ENCODE measurements around the gene KLF7. TPM values are rescaled to one million over a fixed set of nuclear protein-coding genes. Genes with fewer than 3 reads are reported as not detected.

The KLF7 gene
- total RNA-seq, 1 experiment from 2014 or later: 5.6 TPM

GRCh38 chr2:207203056-207203455 lies 37.3 kb upstream of the KLF7 start:
- Histone ChIP-seq H3K4me3 (ENCODE audit: low read length) (no peak overlapping the region), H3K9me2 (replicated peaks; ENCODE audit: low read length) (no peaks in the 10 kb centered on the region), H2AFZ (ENCODE audit: low read length) (no peak overlapping the region), H3F3A (ENCODE audit: low read length, unreplicated experiment) (no peaks in the 10 kb centered on the region), H3K27me3 (ENCODE audit: low read length) (no peaks in the 10 kb centered on the region), H4K20me1 (ENCODE audit: low read length) (no peaks in the 10 kb centered on the region), H3K27ac (ENCODE audit: low read length) (no peak overlapping the region), H3K79me2 (ENCODE audit: low read length) (no peaks in the 10 kb centered on the region), H3K9ac (ENCODE audit: low read length) (no peak overlapping the region), H3K9me3 (ENCODE audit: low read length) (no peaks in the 10 kb centered on the region), H3K4me2 (ENCODE audit: low read length) (no peak overlapping the region), H3K4me1 (ENCODE audit: insufficient read depth, low read length) (no peaks in the 10 kb centered on the region), H3K36me3 (ENCODE audit: low read depth, low read length) (no peaks in the 10 kb centered on the region)
- no peak for TF ChIP-seq EZH2phosphoT487 (IDR thresholded peaks at IDR 0.05; ENCODE audit: borderline replicate concordance, low read length)
- TF ChIP-seq, protein P1, sequence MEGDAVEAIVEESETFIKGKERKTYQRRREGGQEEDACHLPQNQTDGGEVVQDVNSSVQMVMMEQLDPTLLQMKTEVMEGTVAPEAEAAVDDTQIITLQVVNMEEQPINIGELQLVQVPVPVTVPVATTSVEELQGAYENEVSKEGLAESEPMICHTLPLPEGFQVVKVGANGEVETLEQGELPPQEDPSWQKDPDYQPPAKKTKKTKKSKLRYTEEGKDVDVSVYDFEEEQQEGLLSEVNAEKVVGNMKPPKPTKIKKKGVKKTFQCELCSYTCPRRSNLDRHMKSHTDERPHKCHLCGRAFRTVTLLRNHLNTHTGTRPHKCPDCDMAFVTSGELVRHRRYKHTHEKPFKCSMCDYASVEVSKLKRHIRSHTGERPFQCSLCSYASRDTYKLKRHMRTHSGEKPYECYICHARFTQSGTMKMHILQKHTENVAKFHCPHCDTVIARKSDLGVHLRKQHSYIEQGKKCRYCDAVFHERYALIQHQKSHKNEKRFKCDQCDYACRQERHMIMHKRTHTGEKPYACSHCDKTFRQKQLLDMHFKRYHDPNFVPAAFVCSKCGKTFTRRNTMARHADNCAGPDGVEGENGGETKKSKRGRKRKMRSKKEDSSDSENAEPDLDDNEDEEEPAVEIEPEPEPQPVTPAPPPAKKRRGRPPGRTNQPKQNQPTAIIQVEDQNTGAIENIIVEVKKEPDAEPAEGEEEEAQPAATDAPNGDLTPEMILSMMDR (conservative IDR thresholded peaks at IDR 0.05; ENCODE audit: low read depth, low read length): no peak
- no peak for TF ChIP-seq EZH2 (IDR thresholded peaks at IDR 0.05; ENCODE audit: low read length, unreplicated experiment)
- POLR2A ChIA-PET (ENCODE audit: unreplicated experiment): no interaction called here
- no peak for DNase-seq
- no TSS peak for BruUV-seq (replicated peaks)
- no peak for ATAC-seq
- CTCF ChIA-PET: no interaction called here
- intact Hi-C loops (cut with micrococcal nuclease): no loop called here

DNA sequence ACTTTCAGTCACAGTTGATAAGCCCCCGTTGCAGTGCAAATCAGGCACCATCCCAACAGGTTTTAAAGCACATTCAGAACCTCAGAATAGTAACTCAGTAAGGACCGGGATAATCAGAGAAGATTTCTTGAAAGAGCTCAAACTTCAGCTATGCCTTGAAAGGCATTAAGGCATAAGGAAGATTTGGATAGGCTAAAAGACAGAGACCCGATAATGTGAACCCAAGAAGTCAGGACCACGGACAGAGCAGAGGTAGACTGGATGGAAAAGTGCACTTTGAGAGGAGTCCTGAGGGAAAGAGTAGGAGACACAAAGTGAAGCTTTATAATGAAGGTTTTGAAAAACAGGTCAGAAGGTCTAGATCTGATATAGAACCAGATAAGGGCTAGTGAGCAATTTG lies 36.9 kb upstream of the KLF7 start:
- DNase-seq (peak; percentile 71), ATAC-seq (peak; percentile 80)
- Histone ChIP-seq H3F3A (ENCODE audit: low read length, unreplicated experiment) (no peaks in the 10 kb centered on the region), H3K27ac (ENCODE audit: low read length) (no peak overlapping the region), H3K79me2 (ENCODE audit: low read length) (no peaks in the 10 kb centered on the region), H3K9me2 (replicated peaks; ENCODE audit: low read length) (no peaks in the 10 kb centered on the region), H3K9me3 (ENCODE audit: low read length) (no peaks in the 10 kb centered on the region), H3K27me3 (ENCODE audit: low read length) (no peaks in the 10 kb centered on the region), H3K4me1 (ENCODE audit: insufficient read depth, low read length) (no peaks in the 10 kb centered on the region), H3K9ac (ENCODE audit: low read length) (no peak overlapping the region), H4K20me1 (ENCODE audit: low read length) (no peaks in the 10 kb centered on the region), H3K4me2 (ENCODE audit: low read length) (no peak overlapping the region), H3K36me3 (ENCODE audit: low read depth, low read length) (no peaks in the 10 kb centered on the region), H3K4me3 (ENCODE audit: low read length) (no peak overlapping the region), H2AFZ (ENCODE audit: low read length) (no peak overlapping the region)
- ChIA-PET POLR2A (ENCODE audit: unreplicated experiment) (no interaction called here), CTCF (no interaction called here)
- intact Hi-C loops (cut with micrococcal nuclease): no loop called here
- TF ChIP-seq EZH2 (IDR thresholded peaks at IDR 0.05; ENCODE audit: low read length, unreplicated experiment) (no peak), EZH2phosphoT487 (IDR thresholded peaks at IDR 0.05; ENCODE audit: borderline replicate concordance, low read length) (no peak)
- TF ChIP-seq, protein P1 (conservative IDR thresholded peaks at IDR 0.05; ENCODE audit: low read depth, low read length): no peak
- no TSS peak for BruUV-seq (replicated peaks)

DNA sequence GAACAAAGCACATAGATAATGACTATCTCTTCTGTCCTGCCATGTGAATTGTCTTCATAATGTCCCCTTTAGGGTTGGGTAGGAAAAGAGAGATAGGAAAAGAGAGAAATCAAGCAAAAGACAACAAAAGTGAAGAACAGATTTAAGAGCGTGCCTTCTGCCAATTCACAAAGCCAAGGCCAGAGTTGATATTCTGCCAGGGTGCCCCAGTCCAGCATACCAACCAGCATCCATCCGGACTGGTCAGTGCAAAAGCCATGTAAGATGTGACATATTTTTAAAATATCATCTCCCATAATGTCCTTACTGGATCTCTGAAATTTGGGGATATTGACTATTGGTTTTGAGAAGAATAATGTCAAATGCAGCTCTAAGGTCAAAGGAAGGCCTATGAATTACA lies 35.7 kb upstream of the KLF7 start:
- DNase-seq (no peak), ATAC-seq (no peak)
- Histone ChIP-seq H3K27me3 (ENCODE audit: low read length) (no peaks in the 10 kb centered on the region), H3K9ac (ENCODE audit: low read length) (no peak overlapping the region), H3K4me1 (ENCODE audit: insufficient read depth, low read length) (no peaks in the 10 kb centered on the region), H3K4me2 (ENCODE audit: low read length) (no peak overlapping the region), H2AFZ (ENCODE audit: low read length) (no peak overlapping the region), H3K9me3 (ENCODE audit: low read length) (no peaks in the 10 kb centered on the region), H3F3A (ENCODE audit: low read length, unreplicated experiment) (no peaks in the 10 kb centered on the region), H4K20me1 (ENCODE audit: low read length) (no peaks in the 10 kb centered on the region), H3K79me2 (ENCODE audit: low read length) (no peaks in the 10 kb centered on the region), H3K4me3 (ENCODE audit: low read length) (no peak overlapping the region), H3K9me2 (replicated peaks; ENCODE audit: low read length) (no peaks in the 10 kb centered on the region), H3K36me3 (ENCODE audit: low read depth, low read length) (no peaks in the 10 kb centered on the region), H3K27ac (ENCODE audit: low read length) (no peak overlapping the region)
- BruUV-seq (replicated peaks): no TSS peak
- ChIA-PET POLR2A (ENCODE audit: unreplicated experiment) (no interaction called here), CTCF (no interaction called here)
- intact Hi-C loops (cut with micrococcal nuclease): no loop called here
- TF ChIP-seq, protein P1 (conservative IDR thresholded peaks at IDR 0.05; ENCODE audit: low read depth, low read length): no peak
- TF ChIP-seq EZH2phosphoT487 (IDR thresholded peaks at IDR 0.05; ENCODE audit: borderline replicate concordance, low read length): no peak
- TF ChIP-seq EZH2 (IDR thresholded peaks at IDR 0.05; ENCODE audit: low read length, unreplicated experiment): no peak

Measured in PC-3 (cell line).